GM12873 (cell line): ENCODE measurements around the gene RYR2.

Experiments
- TF ChIP-seq, protein P1 (sequence below): IDR thresholded peaks from 2 replicates; pipeline ENCODE4 v1.5.1; 2012; ENCODE audit warnings: low read depth, mild to moderate bottlenecking, moderate library complexity, low read length, control low read depth; ENCODE audit not compliant: insufficient read depth; ENCODE audit errors: missing control alignments

The RYR2 gene

DNA sequence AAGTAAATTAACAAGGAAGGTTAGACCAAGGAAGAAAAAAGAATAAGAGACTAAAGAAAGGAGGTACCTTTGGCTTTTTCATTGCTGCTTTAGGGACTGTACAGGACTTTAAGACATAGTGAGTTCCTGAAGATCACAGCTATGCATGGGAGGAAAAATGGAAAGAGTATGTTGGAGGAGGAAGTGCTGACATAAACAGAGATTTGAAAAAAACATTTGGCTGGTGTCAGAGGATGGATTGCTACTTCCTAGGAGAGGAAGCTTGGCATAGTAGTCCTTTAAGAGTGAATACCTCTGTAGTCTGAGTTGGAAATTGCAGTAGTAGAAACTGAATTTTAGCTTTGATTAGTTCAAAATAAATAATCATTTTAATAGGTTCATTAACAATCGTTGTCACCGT lies 398.4 kb downstream of the RYR2 start:
- TF ChIP-seq, protein P1, sequence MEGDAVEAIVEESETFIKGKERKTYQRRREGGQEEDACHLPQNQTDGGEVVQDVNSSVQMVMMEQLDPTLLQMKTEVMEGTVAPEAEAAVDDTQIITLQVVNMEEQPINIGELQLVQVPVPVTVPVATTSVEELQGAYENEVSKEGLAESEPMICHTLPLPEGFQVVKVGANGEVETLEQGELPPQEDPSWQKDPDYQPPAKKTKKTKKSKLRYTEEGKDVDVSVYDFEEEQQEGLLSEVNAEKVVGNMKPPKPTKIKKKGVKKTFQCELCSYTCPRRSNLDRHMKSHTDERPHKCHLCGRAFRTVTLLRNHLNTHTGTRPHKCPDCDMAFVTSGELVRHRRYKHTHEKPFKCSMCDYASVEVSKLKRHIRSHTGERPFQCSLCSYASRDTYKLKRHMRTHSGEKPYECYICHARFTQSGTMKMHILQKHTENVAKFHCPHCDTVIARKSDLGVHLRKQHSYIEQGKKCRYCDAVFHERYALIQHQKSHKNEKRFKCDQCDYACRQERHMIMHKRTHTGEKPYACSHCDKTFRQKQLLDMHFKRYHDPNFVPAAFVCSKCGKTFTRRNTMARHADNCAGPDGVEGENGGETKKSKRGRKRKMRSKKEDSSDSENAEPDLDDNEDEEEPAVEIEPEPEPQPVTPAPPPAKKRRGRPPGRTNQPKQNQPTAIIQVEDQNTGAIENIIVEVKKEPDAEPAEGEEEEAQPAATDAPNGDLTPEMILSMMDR, result no peak

DNA sequence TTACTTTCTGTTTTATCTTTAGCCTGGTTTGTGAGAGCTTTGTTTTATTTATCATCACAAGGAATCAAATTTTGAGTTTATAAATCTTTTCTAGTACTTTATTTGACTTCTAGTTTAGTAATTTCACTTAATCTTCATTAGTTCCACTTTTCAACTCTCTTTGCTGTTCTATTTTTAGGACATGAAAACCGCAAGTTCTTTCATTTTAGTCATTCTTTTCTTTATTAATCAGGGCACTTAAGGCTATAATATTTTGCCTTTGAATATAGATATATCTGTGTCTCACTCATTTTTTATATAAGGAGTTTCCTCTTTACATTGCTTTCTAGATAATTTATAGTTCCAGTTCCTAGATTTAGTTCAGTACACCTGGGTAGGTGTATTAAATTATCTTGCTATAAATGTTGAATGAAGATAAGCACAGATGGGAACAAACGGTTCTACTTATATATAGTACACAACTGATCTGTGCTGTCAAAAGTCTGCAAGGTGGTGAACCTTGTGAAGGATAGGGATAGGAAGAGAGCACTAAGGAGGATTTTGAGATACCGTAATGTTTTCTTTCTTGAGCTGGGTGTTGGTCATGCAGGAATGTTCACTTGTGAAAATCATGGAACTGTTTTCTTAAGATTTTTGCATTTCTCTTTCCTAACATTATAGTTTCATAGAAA lies 402.3 kb downstream of the RYR2 start:
- TF ChIP-seq, protein P1, result no peak

DNA sequence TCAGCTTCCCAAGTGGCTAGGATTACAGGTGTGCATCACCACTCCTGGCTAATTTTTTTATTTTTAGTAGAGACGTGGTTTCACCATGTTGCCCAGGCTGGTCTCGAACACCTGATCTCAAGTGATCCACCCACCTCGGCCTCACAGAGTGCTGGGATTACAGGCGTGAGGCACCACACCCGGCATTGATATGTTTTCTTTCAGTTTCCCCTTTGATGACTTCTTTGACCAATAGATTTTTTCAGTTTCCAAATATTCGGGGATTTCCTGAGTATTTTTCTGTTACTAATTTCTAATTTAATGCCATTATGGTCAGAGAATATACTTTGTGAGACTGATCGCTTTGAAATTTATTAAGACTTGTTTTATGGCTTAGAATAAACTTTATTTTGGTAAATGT lies 406.1 kb downstream of the RYR2 start:
- TF ChIP-seq, protein P1, result no peak

DNA sequence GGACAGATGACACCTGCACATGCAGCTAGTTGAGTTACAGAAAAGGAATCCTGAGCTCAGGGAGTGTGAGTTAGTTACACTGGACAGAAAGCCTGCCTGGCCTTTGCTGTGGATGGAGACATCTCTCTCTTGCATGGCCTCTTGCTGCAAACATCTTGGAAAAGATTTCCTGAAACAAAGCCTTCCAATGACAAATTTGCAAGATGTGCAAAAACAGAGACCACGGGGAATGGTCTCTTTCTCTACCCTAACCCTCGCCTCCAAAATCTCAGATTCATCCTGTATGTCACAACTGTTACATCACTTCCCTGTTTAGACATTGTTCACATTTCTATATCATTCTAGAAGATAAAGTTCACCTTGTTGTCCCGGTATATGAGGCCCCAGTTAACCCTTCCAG lies 415.6 kb downstream of the RYR2 start:
- TF ChIP-seq, protein P1, result no peak

DNA sequence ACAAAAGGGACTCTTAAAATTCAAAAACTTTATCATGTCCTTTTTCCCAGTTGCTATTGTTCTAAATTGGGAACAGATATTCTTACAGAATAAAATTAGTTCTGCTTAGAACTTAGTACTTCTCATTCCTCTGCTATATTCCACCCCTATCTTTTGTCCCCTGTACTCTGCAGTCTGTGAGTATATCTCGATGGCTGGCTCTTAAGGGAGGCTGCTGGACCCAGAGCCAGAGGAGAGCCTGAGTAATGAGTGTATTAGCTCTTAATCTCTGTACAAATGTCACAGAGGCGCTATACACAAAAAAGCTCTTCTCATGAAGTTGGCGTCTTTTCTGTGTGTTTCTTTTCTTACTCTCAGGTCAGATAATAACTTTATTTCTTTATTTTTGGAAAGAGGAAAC lies 425.3 kb downstream of the RYR2 start:
- TF ChIP-seq, protein P1, result no peak

DNA sequence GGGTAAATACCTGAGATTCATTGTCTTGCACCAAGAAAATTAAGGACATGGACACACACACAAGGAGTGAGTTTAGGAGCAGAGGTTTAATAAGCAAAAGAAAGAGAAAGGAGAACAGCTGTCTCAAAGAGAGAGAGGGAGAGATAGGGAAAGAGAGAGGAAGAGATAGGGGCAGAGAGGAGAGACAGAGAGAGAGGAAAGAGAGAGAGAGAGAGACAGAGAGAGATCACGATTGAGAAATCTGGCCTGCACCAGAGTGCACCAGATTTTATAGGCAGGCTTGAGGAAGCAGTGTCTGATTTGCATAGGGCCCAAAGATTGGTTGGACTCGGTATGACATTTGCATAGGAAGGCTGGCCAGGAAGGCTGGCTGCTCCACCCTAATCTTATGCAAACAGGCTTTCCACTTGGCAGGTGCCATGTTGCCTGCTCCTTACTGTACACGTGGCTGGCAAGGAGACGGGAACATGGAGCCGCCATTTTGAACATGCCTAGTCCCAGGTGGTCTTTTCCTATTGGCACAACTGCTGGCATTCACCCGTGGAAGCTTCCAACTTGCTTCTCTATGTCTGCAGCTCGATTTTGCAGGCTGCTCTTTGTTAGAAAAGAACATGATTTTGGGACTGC lies 428.8 kb downstream of the RYR2 start:
- TF ChIP-seq, protein P1, result no peak

DNA sequence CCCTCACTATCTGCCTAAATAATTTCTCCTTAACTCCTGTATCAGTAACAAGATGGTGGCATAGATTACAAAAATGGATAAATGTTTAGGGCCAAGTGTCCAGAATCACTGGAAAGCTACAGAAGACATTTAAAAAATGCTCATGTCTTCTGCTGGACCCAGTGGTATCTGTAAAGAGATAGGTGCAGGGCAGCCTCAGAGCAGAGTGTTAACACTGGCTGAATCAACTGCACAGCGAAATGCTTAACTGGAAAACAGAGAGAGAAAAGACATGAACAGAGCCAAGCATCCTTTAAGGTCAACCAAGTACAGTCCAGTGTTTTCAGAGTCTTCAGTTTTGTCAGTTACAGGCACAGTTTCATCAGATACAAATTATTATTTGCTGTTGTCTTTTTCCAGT lies 429.4 kb downstream of the RYR2 start:
- TF ChIP-seq, protein P1, result no peak
